DOHH2 (cell line): ENCODE measurements around the gene DOK6.

Experiments
- H3F3A ChIP-seq: fragments of 200-600 bp; sonication (generic), shearing (Covaris generic); 2 replicates; pipeline ENCODE4 v1.6.0; 2016; ENCODE audit warnings: antibody characterized with exemption, mild to moderate bottlenecking; ENCODE audit not compliant: control insufficient read depth, insufficient read depth
- H3K27ac ChIP-seq: fragments of 200-600 bp; sonication (generic); 2 replicates; pipeline ENCODE4 v1.5.1; 2014; ENCODE audit warnings: low read depth, mild to moderate bottlenecking, low read length, moderate library complexity
- H3K27me3 ChIP-seq: fragments of 200-600 bp; sonication (generic); 2 replicates; pipeline ENCODE4 v1.6.1; 2014; ENCODE audit warnings: mild to moderate bottlenecking, low read length, mixed read lengths; ENCODE audit not compliant: control insufficient read depth
- H3K36me3 ChIP-seq: fragments of 200-600 bp; sonication (generic); 2 replicates; pipeline ENCODE4 v1.6.1; 2014; ENCODE audit warnings: mild to moderate bottlenecking, low read length, moderate library complexity, mixed read lengths; ENCODE audit not compliant: control insufficient read depth
- H3K4me1 ChIP-seq: fragments of 200-600 bp; sonication (generic); 2 replicates; pipeline ENCODE4 v1.6.1; 2014; ENCODE audit warnings: mild to moderate bottlenecking, low read length, mixed read lengths; ENCODE audit not compliant: control insufficient read depth
- H3K4me2 ChIP-seq: fragments of 200-600 bp; sonication (generic); 2 replicates; pipeline ENCODE4 v1.6.0; 2014; ENCODE audit warnings: mild to moderate bottlenecking, low read length, moderate library complexity
- H3K4me3 ChIP-seq: fragments of 200-600 bp; sonication (generic); 2 replicates; pipeline ENCODE4 v1.5.1; 2014; ENCODE audit warnings: mild to moderate bottlenecking, low read length, mixed read lengths
- H3K79me2 ChIP-seq: fragments of 200-600 bp; sonication (generic); 2 replicates; pipeline ENCODE4 v1.6.1; 2014; ENCODE audit warnings: mild to moderate bottlenecking, low read length, mixed read lengths; ENCODE audit not compliant: control insufficient read depth
- H3K9me2 ChIP-seq: fragments of 200-600 bp; sonication (generic); replicated peaks from 2 replicates; pipeline ENCODE4 v1.6.1; 2014; ENCODE audit warnings: mild to moderate bottlenecking, low read length, mixed read lengths; ENCODE audit not compliant: control insufficient read depth
- H3K9me3 ChIP-seq: fragments of 200-600 bp; sonication (generic); 2 replicates; pipeline ENCODE4 v1.6.1; 2014; ENCODE audit warnings: antibody characterized with exemption, low read length, mixed read lengths; ENCODE audit not compliant: control insufficient read depth, insufficient read depth
- H4K20me1 ChIP-seq: fragments of 200-600 bp; sonication (generic); 2 replicates; pipeline ENCODE4 v1.6.0; 2014; ENCODE audit warnings: low read depth, mild to moderate bottlenecking, antibody characterized with exemption, low read length, moderate library complexity; ENCODE audit not compliant: control insufficient read depth, insufficient read depth
- EZH2phosphoT487 ChIP-seq: fragments of 200-600 bp; sonication (generic); IDR thresholded peaks from 2 replicates; pipeline ENCODE4 v1.6.1; 2017; ENCODE audit warnings: borderline replicate concordance, mild to moderate bottlenecking, antibody characterized with exemption, low read length, moderate library complexity, mixed read lengths
- TF ChIP-seq, protein P1 (sequence below): fragments of 200-600 bp; sonication (generic); IDR thresholded peaks from one replicate; pipeline ENCODE4 v1.5.1; 2014; ENCODE audit warnings: antibody characterized with exemption, mild to moderate bottlenecking, low read depth, low read length; ENCODE audit not compliant: poor library complexity, severe bottlenecking

Gene DOK6

DNA sequence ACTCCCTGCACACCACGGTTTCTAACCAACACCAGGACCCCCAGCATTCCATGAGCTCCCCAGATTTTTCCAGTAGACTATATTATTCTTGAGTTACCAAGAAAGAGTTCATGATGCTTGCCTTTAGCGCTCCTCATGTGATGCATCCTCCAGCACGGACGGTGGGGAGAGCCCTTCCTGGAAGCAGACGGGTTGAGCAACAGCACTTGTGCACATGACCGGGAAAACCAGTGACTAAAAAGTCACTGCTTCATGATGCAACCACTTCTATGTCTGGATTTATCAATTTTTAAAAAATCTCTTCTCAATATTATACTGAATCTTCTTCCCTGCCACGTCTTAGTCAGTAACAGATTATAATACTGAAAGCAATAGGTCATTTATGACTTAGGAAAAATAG lies 20.4 kb upstream of the DOK6 start:
- Histone ChIP-seq H3K79me2 (no peaks in the 10 kb centered on the region), H3K4me2 (no peak overlapping the region), H4K20me1 (no peaks in the 10 kb centered on the region), H3K4me1 (no peaks in the 10 kb centered on the region), H3K4me3 (no peak overlapping the region), H3K9me3 (no peaks in the 10 kb centered on the region), H3F3A (no peaks in the 10 kb centered on the region), H3K36me3 (no peaks in the 10 kb centered on the region), H3K27ac (no peak overlapping the region), H3K9me2 (no peaks in the 10 kb centered on the region), H3K27me3 (no peaks in the 10 kb centered on the region)
- TF ChIP-seq EZH2phosphoT487 = no peak
- TF ChIP-seq, protein P1, sequence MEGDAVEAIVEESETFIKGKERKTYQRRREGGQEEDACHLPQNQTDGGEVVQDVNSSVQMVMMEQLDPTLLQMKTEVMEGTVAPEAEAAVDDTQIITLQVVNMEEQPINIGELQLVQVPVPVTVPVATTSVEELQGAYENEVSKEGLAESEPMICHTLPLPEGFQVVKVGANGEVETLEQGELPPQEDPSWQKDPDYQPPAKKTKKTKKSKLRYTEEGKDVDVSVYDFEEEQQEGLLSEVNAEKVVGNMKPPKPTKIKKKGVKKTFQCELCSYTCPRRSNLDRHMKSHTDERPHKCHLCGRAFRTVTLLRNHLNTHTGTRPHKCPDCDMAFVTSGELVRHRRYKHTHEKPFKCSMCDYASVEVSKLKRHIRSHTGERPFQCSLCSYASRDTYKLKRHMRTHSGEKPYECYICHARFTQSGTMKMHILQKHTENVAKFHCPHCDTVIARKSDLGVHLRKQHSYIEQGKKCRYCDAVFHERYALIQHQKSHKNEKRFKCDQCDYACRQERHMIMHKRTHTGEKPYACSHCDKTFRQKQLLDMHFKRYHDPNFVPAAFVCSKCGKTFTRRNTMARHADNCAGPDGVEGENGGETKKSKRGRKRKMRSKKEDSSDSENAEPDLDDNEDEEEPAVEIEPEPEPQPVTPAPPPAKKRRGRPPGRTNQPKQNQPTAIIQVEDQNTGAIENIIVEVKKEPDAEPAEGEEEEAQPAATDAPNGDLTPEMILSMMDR = no peak

DNA sequence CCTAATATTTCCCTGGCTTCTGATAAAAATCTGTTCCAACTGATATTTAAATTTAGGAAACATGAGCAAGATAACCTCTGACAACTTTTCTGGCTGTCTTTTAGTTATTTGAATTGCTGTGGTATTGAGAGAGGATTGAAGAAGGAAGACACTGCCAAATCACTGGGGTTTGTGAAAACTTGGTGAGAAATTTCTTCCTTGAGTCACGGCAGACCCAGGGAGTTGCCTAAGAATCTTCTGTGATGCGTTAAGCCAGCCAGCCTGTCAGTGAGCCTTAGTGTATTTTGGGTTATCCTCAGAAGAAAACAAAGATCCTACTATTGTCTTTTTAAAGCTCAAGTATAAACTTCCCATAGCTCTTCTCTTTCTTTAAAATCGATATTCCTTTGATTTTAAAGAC lies 17.5 kb upstream of the DOK6 start:
- Histone ChIP-seq H3F3A (no peaks in the 10 kb centered on the region), H3K79me2 (no peaks in the 10 kb centered on the region)
- TF ChIP-seq EZH2phosphoT487 = no peak
- TF ChIP-seq, protein P1 = no peak

DNA sequence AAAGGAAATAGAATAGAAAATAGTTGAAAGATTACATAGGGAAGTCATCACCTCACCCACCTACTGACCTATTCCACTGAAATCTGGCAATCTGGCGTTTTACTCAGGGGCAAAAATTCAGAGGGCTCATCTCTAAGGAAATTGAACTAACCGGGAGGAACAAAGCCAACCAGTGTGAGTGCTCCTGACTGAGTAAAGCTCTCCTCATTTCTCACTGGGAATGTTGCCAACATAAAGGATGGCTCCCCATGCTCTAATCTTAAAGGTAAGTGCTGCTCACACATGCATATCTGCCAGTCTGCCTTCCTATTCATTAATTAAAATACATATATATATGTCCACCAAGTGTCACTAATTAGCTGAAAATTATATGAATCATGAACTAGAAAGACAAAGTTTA lies 13.5 kb upstream of the DOK6 start:
- TF ChIP-seq EZH2phosphoT487 = no peak
- TF ChIP-seq, protein P1 = no peak
- Histone ChIP-seq H3K36me3 (no peaks in the 10 kb centered on the region), H3F3A (no peaks in the 10 kb centered on the region), H3K4me3 (no peak overlapping the region), H3K27ac (no peak overlapping the region), H3K9me3 (no peaks in the 10 kb centered on the region), H3K9me2 (no peaks in the 10 kb centered on the region), H3K79me2 (no peaks in the 10 kb centered on the region), H3K4me1 (no peaks in the 10 kb centered on the region), H4K20me1 (no peaks in the 10 kb centered on the region), H3K4me2 (no peak overlapping the region), H3K27me3 (no peaks in the 10 kb centered on the region)

More for the DNA sequence above, 17.5 kb upstream of the DOK6 start:
- Histone ChIP-seq H4K20me1 (no peaks in the 10 kb centered on the region), H3K36me3 (no peaks in the 10 kb centered on the region), H3K9me2 (no peaks in the 10 kb centered on the region), H3K27me3 (no peaks in the 10 kb centered on the region), H3K4me2 (no peak overlapping the region), H3K4me1 (no peaks in the 10 kb centered on the region), H3K9me3 (no peaks in the 10 kb centered on the region), H3K4me3 (no peak overlapping the region), H3K27ac (no peak overlapping the region)

DNA sequence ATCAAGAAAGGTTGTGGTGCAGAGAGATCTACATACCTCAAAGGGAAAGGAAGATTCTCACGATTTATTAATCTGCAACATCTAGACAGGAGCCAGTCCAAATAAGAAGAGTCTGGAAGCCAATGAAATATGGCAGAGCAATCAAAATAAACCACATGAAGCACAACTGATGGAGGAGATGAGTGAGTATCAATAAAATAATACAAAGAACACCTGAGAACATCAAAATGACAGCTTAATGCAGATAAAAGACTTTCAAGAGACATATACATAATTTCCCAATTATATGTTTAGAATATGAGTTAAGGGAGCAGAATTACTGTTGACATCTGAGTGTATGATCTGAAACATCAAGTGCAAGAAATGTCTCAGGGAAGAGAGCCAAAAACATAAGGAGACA lies 12.5 kb upstream of the DOK6 start:
- Histone ChIP-seq H3K4me2 (no peak overlapping the region), H3K27ac (no peak overlapping the region), H3F3A (no peaks in the 10 kb centered on the region), H3K27me3 (no peaks in the 10 kb centered on the region), H3K9me3 (no peaks in the 10 kb centered on the region), H3K36me3 (no peaks in the 10 kb centered on the region), H3K9me2 (no peaks in the 10 kb centered on the region), H3K79me2 (no peaks in the 10 kb centered on the region), H4K20me1 (no peaks in the 10 kb centered on the region), H3K4me1 (no peaks in the 10 kb centered on the region), H3K4me3 (no peak overlapping the region)
- TF ChIP-seq EZH2phosphoT487 = no peak
- TF ChIP-seq, protein P1 = no peak
